DND-41 (cell line): ENCODE measurements around the gene MYLK3.

ENCODE experiments used
- ATAC-seq: fragments of 200-7000 bp; cut with Tn5 transposase; 3 replicates; pipeline ENCODE4 v1.9.1; 2021; ENCODE audit warnings: low read depth; ENCODE audit not compliant: insufficient read depth
- DNase-seq: peaks from one replicate; pipeline ENCODE4 v3.0.0-alpha.2; 2020
- H2AFZ ChIP-seq: 2 replicates; pipeline ENCODE4 v1.6.0; 2012; ENCODE audit warnings: low read depth, low read length
- H3K27ac ChIP-seq: 2 replicates; pipeline ENCODE4 v1.5.1; 2012; ENCODE audit warnings: low read length, inconsistent platforms
- H3K27me3 ChIP-seq: fragments of 200-600 bp; sonication (generic); 2 replicates; pipeline ENCODE4 v1.6.0; 2012; ENCODE audit warnings: low read length, mild to moderate bottlenecking, inconsistent platforms; ENCODE audit not compliant: insufficient read depth, poor library complexity
- H3K36me3 ChIP-seq: 2 replicates; pipeline ENCODE4 v1.5.1; 2012; ENCODE audit warnings: low read length, inconsistent platforms; ENCODE audit not compliant: insufficient read depth
- H3K4me1 ChIP-seq: 2 replicates; pipeline ENCODE4 v1.5.1; 2012; ENCODE audit warnings: mild to moderate bottlenecking, low read length; ENCODE audit not compliant: insufficient read depth
- H3K4me2 ChIP-seq: 2 replicates; pipeline ENCODE4 v1.6.0; 2012; ENCODE audit warnings: mild to moderate bottlenecking, moderate library complexity, low read length, inconsistent platforms; ENCODE audit not compliant: insufficient read depth
- H3K4me3 ChIP-seq, 2 experiments: fragments of 200-600 bp in 1 of 2; shearing (Covaris generic) in 1 of 2; 2 replicates each; pipeline ENCODE4 v1.5.1; 2012 to 2016; ENCODE audit warnings: inconsistent platforms in 2 of 2, low read length in 2 of 2, mild to moderate bottlenecking in 2 of 2, low read depth in 1 of 2, moderate library complexity in 1 of 2
- H3K79me2 ChIP-seq: 2 replicates; pipeline ENCODE4 v1.6.0; 2012; ENCODE audit warnings: low read length, inconsistent platforms; ENCODE audit not compliant: insufficient read depth
- H3K9ac ChIP-seq: 2 replicates; pipeline ENCODE4 v1.6.0; 2012; ENCODE audit warnings: low read depth, mild to moderate bottlenecking, inconsistent platforms, low read length, moderate library complexity
- H3K9me3 ChIP-seq: 2 replicates; pipeline ENCODE4 v1.5.1; 2012; ENCODE audit warnings: low read length, moderate library complexity, mild to moderate bottlenecking, inconsistent platforms; ENCODE audit not compliant: insufficient read depth, severe bottlenecking
- H4K20me1 ChIP-seq: 2 replicates; pipeline ENCODE4 v1.6.0; 2012; ENCODE audit warnings: low read length; ENCODE audit not compliant: insufficient read depth
- EZH2 ChIP-seq: IDR thresholded peaks from 3 replicates; pipeline ENCODE4 v1.6.1; 2012; ENCODE audit warnings: borderline replicate concordance, low read depth, mild to moderate bottlenecking, moderate library complexity, low read length, inconsistent platforms; ENCODE audit not compliant: severe bottlenecking
- TF ChIP-seq, protein P1 (sequence below): IDR thresholded peaks from 2 replicates; pipeline ENCODE4 v1.5.1; 2012; ENCODE audit warnings: borderline replicate concordance, low read length, moderate library complexity, mild to moderate bottlenecking; ENCODE audit not compliant: poor library complexity, severe bottlenecking; ENCODE audit errors: extremely low read depth

Gene MYLK3

DNA sequence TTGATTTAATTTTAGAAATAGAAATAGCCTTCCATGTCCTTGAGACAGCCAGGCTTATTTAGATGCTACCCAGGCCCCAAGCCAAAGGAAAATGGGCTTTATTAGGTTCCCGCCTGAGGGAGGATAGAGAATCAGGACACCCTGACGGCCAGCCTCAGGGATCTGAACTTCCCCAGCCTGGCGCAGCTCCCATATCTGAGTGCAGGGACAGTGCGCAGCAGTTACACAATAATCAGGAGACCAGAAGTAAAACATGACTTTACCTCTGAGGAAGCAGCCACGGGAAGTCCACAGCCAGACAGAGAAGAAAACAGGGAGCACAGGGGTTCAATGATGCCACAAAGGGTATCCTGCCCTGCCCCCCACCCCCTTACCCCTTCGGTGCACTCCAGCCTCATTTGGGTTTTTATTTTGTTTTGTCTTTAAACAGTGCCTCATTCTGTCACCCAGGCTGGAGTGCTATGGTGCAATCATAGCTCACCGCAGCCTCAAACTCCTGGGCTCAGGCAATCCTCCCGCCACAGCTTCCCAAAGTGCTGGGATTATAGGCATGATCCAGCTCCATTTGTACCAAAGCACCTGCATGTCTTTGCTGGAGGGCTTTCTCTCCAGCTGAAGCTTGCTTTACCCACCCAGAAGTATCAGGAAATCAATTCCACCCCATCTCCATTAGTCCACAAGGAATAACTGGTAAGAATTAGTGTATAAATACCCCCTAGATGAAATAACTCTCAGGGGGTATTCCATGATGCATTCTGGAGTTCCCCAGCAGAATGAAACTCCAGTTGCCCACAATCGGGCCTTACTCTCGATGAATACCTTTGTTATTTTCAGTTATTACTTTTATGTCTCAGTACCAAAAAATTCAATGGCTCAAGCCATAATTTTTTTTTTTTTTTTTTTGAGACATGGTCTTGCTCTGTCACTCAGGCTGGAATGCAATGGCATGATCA is 36.8 kb downstream of the MYLK3 start:
- Histone ChIP-seq H3K9ac (no peak overlapping the region), H4K20me1 (no peaks in the 10 kb centered on the region), H2AFZ (no peak overlapping the region), H3K27me3 (no peaks in the 10 kb centered on the region), H3K4me3 (no peak overlapping the region), H3K4me1 (no peaks in the 10 kb centered on the region), H3K79me2 (no peaks in the 10 kb centered on the region), H3K27ac (no peak overlapping the region), H3K4me2 (no peak overlapping the region), H3K36me3 (no peaks in the 10 kb centered on the region), H3K9me3 (no peaks in the 10 kb centered on the region)
- TF ChIP-seq, protein P1, sequence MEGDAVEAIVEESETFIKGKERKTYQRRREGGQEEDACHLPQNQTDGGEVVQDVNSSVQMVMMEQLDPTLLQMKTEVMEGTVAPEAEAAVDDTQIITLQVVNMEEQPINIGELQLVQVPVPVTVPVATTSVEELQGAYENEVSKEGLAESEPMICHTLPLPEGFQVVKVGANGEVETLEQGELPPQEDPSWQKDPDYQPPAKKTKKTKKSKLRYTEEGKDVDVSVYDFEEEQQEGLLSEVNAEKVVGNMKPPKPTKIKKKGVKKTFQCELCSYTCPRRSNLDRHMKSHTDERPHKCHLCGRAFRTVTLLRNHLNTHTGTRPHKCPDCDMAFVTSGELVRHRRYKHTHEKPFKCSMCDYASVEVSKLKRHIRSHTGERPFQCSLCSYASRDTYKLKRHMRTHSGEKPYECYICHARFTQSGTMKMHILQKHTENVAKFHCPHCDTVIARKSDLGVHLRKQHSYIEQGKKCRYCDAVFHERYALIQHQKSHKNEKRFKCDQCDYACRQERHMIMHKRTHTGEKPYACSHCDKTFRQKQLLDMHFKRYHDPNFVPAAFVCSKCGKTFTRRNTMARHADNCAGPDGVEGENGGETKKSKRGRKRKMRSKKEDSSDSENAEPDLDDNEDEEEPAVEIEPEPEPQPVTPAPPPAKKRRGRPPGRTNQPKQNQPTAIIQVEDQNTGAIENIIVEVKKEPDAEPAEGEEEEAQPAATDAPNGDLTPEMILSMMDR = no peak
- no peak for TF ChIP-seq EZH2
- ATAC-seq (no peak), DNase-seq (no peak)

DNA sequence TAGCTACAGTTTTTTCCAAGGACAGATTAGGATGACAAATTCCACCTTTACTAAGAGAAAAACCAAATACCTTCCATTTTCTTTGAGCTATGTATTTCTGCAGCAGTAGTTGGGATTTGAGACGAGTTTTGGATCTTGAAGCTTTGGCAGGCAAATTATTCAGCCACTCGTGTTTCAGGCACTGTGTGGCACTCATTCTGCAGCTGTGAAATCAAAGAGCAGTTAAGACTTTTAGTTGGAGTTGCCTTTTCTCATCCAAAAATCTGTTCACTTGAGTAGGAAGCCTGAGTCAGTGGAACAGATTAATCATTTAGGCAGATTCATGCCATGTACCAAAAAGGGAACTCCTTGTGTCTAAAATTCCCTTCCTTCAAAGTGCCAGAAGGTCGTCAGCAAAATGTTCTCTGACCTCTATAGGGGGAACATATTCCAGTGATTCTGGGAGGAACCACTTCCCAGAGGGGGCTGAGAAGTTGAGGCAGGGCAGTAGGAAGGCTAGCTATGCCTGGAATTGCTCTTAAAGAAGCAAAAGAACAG is 38.6 kb downstream of the MYLK3 start:
- Histone ChIP-seq H3K4me1 (no peaks in the 10 kb centered on the region), H3K36me3 (no peaks in the 10 kb centered on the region), H3K4me3 (no peak overlapping the region), H2AFZ (no peak overlapping the region), H3K79me2 (no peaks in the 10 kb centered on the region), H3K27me3 (no peaks in the 10 kb centered on the region), H3K9me3 (no peaks in the 10 kb centered on the region), H3K27ac (no peak overlapping the region), H3K4me2 (no peak overlapping the region), H3K9ac (no peak overlapping the region), H4K20me1 (no peaks in the 10 kb centered on the region)
- ATAC-seq = no peak
- DNase-seq = no peak
- TF ChIP-seq, protein P1 = no peak
- TF ChIP-seq EZH2 = no peak

DNA sequence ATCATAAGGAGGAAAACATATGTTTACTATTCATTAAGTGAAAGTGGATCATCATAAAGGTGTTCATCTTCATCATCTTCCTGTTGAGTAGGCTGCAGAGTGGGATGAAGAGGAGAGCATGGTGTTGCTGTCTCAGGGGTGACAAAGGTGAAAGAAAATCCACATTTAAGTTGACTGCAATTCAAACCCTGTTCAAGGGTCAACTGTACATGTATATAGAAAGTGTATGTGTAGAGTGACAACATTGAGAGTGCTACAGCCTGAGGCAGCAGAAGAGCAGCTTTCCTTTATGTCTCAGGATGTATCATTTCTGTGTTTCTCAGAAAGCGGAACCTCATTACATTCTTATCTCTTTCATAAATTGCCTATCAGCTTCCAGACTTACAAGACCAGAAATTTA is 41.5 kb downstream of the MYLK3 start:
- Histone ChIP-seq H4K20me1 (no peaks in the 10 kb centered on the region), H3K27ac (no peak overlapping the region), H3K9ac (no peak overlapping the region), H3K4me2 (no peak overlapping the region), H3K4me3 (no peak overlapping the region), H3K36me3 (peaks cover 2% of the 10 kb centered on the region; the same call in 1 of the 2 replicates), H3K9me3 (no peaks in the 10 kb centered on the region), H3K4me1 (no peaks in the 10 kb centered on the region), H3K79me2 (no peaks in the 10 kb centered on the region), H2AFZ (no peak overlapping the region), H3K27me3 (no peaks in the 10 kb centered on the region)
- ATAC-seq = no peak
- no peak for DNase-seq
- TF ChIP-seq, protein P1 = no peak
- no peak for TF ChIP-seq EZH2
